HG03460 (cell line): ENCODE results near the gene MYH7B.

Source experiments
- ATAC-seq: cut with Tn5 transposase; IDR thresholded peaks from one replicate; pipeline ENCODE4 v1.9.1; 2021; ENCODE audit not compliant: unreplicated experiment

The MYH7B gene

DNA sequence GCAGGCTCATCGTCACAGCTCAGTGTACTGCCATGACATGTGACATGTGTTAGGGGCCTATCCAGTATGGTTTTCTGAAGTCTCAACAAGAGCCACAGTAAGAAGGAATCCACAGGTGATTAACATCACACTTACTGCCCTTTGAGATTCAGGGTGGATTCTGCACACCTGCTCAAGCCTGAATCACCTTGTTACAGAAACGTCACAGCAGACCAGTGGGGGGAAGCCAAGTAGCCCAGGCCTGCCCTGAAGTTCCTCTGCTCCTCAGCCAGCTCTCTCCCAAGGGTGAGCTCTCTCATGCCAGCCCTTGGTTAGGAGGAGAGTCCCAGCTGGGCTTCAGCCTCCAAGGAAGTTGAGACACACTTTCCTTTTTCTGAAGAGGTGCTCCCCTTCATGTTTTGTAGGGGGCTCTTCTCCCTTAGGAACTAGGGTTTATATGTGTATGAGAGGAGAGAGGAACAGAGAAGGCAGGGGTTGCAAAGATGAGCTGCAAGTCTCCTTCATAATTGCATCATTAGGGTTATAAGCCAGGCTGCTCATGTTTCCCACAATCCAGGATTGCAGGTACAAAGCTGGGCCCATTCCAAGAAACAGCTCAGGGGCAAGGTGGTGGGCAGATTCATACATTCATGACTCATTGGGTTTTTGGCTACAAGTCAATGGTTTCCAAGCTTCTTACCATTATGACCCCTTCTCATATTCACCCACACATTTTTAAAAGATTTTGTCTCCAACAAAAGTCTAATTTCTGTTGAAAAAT is 11.7 kb upstream of the MYH7B start:
- no peak for ATAC-seq

DNA sequence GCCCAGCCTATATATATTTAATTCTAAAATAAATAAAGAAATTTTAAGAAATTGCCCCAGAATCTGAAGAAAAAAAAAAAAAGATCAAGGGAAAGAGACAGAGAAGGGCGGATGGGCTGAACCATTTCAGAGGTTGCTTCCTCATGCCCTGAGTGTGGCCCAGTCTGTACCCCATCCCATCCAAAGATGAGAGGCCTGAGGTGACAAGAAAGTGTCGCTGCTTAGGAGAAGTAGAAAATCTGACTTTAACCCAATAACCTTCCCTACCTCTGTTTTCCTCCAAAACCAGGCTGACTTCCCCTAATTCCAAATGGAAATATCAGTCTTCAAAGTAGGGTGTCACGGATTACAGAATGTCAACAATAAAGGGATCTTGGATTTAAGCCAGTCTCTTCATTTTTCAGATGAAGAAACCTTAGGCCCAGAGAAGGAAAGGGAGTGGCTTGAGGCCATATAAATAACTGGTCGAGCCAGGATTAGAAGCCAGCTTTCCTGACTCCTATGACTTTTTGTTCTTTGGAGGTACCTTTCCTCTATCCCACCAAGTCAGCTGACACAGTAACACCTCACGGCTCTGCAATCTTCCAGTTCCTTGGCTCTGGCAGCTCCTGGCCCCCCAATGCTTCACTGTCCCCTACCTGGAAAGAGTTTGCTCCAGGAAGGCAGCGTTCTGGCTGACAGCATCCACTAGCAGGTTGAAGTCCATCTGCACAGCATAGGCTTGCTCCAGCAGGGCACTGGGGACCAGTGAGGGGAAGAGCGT is 10.2 kb upstream of the MYH7B start:
- no peak for ATAC-seq

DNA sequence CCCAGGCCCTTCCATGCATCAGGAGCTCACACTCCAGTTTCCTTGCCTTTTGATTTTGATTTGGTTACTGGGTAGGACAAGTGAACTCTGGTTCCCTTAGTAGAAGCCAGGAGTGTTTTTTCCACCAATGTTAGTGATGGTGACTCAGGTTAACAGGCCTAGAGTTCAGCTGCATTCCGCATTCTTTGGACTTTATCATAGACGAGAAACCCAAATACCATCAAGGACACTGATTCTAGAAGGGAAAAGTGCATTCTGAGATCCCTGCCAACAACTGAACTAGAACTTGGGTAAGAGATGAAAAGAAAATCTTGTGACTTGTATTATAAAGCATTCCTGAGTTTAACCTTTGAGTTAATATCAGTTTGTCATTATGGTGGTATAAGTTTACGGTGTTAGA is 9.0 kb upstream of the MYH7B start:
- no peak for ATAC-seq

DNA sequence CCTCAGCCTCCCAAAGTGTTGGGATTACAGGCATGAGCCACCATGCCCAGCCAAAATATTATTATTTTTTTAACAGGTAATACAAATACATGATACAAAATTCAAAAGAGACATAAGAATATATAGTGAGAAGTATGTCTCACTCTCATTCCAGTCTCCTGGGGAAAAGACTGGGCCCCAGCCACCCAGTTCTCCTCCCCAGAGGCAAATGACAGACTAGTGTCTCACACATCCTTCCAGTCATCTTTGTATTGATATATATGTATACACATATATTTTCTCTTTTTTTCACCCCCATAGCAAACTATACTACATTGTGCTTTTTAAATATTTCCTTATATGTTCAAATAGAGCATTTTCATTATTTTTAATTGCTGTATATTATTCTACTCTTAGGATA is 8.3 kb upstream of the MYH7B start:
- ATAC-seq, result no peak

DNA sequence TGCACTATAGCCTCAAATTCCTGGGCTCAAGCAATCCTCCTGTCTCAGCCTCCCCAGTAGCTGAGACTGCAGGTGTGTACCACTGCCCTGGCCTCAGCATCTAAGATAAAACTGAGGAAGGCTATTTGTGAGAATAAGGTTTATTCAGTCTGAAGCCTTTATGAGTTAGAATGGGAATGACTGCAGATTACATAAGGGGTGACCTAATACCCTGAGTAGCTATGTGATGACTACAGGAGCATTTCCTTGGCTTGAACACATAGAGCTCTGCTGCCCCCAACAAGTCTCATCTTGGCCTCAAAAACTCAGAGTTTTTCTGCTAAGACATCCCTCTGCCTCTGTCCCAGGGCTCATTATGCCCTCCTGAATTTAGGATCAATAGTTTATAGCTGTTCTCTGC is 7.6 kb upstream of the MYH7B start:
- no peak for ATAC-seq

DNA sequence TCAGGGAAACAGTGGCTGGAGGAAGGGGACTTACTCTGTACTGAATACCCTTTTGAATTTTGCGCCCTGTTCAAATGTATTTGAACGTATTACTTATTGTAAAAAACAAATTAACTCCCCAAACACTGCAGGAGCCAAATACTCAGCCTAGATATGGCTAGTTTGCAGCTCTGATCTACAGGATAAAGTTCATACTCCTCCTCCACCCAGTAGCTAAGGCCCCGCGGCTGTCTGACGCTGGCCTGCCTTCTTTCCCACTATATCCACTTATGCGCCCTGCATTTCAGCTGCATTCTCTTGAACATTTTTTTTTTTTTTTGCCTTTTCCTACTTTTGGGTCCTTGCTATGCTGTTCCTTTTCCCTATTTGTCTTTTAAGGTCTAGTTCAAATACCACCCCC is 6.5 kb upstream of the MYH7B start:
- no peak for ATAC-seq

DNA sequence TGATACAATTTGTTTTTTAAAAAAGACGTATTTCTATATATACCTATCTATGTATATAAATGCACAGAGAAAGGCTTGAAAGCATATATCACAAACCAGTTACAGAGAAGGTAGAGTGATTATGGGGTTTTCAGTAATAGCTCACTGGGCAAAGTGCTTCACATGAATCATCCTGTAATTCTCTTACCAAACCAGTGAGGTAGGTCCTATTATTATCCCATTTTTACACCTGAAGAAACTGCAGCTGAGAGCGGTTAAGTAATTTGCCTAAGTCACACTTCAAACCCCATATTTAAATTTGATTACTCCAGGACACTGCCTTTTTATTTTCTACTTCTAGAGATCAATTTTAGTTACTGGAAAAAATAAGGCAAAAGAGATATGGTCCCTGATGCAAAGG is 4.4 kb upstream of the MYH7B start:
- no peak for ATAC-seq

DNA sequence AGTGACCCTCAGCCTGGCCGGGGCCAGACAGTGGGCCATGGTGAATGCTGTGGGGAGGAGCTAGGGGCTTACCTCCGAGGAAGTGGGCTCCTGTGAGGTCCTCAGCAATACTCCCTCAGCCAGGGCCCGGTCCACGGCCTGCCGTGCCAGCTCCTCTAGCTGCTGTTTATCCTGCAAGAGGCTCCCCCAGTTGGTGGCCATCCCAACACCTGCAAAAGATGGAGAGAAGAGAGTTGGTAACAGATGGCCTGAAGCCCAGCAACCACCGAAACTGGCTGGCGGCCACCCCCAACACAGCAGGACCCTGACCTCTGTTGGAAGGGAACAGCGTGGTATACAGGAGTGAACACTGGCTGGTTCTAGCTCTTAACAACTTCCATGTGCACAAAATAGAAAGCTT is 4.0 kb upstream of the MYH7B start:
- no peak for ATAC-seq

DNA sequence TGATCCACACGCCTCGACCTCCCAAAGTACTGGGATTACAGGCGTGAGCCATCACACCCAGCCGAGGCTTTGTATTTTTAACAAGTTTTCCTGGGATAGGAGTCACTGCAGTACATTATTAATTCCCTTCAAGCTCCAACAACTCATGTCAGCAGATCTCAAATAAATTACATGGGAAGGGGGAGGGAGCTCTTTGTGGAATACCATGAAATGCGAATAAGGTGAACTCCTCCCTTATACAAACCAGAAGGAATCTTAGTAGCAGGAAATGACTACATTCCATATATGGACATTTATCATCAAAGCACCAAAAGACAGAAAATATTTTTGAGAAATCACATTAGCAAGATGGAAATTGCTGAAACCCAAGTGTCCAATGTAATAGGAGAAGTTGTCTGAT is 3.0 kb upstream of the MYH7B start:
- no peak for ATAC-seq

DNA sequence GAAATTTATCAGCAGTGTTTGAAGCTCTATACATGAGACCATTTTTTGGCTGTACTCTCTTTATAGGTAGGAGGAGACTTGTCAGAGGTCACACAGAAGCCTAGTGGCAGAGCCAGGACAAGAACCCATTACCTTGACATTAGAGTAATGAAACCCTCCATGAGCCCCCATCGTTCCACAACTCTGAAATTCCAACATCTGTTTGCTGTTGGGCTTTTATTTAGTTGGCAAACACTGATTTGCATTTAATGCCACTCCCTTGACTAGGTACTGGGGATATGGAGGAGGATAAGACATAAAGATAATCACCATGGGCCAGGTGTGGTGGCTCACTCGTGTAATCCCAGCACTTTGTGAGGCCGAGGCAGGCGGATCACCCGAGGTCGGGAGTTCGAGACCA is 1.7 kb upstream of the MYH7B start:
- ATAC-seq, result no peak

DNA sequence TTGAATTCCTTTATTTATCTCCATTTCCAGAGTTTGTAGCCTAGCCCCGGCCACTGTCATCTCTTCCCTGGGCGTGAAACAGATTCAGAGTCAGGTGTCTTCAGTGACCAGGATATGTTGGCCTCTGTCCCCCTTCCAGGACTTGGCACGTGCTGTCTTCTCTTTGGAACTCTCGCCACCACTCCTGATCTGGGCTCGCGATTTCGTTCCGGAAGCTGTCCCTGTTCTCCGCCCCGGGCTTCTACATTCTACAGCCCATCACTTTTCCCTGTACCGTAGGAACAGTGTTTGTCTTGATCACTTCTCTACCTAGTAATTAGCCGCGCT is 801 bp upstream of the MYH7B start:
- ATAC-seq, result no peak

DNA sequence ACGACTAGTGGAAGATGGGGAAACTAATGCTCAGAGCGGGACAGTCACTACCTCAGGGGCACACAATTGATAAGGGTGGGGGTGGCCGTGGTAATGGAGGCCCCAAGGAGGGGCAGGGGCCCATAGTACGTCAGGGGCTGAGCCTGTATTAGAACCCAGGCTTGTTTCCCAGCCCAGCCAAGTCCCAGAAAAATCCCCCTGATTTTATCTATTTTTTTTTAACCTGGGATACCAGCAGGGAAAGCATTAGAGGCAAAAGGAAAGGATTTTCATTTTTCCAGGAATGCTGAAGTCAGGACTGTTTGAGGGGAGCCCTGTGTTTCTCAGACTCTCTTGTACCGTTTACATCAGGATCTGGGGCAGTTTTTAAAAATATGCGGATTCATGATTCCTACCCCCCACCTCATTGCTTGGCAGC is 382 bp downstream of the MYH7B start:
- ATAC-seq, result no peak

DNA sequence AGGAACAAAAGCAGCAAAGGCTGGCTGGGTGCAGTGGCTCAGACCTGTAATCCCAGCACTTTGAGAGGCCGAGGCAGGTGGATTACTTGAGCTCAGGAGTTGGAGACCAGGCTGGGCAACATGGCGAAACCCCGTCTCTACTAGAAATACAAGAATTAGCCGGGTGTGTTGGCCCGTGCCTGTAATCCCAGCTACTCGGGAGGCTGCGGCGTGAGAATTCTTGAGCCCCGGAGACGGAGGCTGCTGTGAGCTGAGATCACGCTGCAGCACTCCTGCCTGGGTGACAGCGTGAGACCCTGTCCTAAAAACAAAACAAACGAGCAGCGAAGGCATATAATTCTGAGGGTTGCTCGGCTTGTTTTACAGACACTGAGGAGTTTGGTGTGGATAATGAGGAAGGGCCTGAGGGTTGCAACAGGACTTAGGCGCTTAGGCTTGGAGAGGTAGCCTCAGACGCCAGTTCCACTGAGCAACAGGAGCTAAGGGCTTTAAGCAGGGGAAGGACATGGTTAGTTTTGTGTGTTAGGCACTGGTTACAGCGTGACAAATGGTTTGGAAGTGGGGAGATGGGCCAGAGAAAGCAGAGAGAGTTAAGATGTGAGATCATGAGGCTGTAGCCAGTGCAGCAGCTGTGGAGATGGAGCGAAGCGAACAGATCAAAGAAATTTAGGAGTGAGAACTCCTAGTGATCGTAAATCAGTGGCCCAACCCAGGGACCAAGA is 1.2 kb downstream of the MYH7B start:
- ATAC-seq, result no peak

DNA sequence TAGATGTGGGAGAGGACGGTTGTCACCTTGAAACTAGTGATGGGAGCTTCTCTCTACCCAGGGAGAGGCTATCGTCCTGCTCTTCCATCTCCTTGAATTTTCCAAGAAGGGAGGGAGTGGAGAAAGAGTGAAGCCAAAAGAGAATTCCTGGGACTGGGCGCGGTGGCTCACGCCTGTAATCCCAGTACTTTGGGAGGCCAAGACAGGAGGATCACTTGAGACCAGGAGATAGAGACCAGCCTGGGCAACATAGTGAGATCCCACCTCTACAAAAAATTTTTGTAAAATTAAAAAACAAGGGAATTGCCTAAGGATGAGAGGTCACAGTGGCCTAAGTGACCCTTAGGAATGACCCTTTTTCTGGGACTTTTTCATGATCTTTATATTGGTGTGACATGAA is 8.8 kb downstream of the MYH7B start:
- no peak for ATAC-seq

DNA sequence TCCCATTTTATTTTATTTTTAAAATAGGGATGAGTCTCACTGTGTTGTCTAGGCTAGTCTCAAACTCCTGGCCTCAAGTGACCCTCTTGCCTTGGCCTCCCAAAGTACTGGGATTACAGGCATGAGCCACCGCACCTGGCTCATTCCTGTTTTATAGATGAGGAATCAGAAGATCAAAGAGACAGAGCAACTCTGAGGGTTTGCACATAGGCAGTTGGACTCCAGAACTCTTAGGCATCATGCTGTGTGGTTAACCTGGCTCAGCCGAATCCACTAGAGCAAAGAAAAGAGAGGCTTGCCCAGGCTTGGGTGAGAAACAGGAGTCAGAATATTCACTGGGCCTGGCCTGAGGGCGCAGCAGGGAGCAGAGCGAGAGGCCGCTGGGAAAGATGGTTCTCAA is 9.4 kb downstream of the MYH7B start:
- no peak for ATAC-seq

DNA sequence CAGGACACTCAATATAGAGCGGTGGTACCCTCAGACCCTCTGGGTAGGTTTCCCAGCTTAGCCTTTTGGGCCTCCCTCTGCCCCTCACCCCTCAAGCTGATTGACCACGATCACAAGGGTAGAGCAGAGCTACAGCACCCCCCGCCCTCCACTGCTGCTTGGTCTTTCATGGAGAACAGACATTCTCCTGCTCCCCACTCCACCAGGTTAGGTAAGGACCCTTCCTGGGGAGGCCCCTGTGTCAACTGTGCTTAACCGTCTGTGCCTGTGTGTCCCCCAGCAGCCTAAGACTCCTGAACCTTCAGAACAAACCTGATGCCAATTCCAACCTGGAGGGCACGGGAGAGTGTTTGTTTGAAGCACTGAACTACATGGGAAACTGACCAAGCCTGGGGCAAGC is 11.8 kb downstream of the MYH7B start:
- no peak for ATAC-seq

DNA sequence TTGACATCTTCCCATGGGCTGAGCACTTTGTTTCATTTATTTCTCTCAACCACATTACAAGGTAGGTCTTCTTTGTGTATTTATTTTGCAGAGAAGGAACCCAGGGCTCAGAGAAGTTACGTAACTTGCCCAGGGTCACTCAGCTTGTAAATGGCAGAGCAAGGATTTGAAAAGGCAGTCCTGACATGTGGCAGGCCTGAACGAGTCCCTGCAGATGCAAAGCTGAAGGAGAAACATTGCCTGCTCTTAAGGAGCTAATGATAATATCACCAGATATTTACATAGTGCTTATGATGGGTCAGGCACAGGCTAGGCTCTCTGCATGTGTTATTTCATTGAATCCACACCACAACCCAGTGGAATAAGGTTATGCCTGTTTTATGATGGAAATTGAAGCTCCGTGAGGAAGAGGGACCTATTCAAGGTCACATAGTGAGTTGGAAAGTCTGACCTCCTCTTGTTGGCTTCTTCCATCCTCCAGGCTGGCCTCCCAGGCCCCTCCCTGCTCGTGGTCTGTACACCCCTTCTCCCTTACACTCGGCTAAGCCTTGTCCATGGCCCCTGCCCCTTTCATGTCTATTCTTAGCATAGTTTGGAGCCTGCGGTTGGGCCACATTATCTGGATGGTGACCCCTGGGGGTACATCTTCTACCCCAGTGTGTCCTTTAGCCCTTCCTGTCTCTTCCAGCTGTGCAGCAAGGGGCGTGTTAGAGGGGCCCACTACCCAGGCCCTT is 12.5 kb downstream of the MYH7B start:
- no peak for ATAC-seq

DNA sequence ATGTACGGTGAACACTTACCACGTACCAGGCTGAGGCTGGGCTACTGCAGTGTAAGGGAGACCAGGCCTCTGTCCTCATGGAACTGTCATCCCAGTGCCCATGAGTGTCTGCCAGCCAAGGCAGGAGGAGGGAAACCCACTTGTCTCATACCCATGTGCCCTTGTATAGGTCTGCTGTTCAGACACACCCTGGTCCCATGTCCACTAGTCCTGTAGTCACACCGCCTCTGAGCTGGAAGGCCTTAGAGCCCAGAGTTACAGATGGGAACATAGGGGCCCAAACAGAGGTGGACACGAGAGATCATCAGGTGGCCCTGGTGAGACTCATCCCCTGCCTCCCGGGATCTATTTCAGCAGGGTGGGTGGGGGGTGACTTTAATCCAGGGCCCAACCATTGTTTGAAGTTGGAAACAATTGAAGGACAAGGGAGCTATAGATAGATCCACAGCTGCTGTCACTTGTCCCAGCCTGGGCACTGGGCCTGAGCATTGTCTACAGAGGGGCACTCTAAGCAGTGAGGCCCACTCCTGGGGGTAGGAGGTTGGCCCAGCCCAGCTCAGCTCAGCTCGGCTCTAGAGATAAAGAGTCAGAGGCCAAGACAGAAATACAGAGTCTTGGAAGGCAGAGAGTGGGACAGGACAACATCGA is 14.6 kb downstream of the MYH7B start:
- no peak for ATAC-seq

DNA sequence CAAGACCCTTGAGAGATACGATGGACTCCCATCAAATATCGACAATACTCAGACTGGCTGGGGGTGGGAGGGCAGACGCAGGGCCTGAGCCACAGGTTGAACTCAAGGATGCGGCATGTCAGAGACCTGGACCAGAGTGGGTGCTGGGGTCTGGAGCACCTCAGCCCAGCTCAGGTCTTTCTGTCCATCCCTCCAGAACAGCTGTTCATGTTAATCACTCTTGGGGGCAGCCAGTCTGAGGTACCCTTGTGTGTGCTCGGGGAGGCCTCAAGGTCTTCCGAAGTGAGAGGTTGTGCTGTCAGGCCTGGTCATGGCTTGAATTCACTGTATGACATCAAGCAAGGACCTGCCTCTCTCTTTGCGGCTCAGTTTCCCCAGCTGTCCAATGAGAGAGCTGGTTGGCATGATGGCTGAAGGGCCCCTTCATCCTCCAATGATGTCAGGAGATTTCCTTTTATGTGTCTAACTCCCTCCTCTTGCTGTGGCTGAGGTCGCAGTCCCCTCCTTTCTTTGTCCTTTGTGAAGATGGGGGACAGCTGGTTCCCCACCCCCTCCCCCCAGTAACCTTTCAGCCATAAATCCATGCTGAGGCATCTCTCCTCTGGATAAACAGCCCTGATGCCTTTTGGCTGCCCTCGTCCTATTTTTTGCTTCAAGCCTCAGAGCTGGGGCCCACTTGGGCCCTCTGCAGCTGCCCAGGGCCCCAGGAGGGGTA is 15.3 kb downstream of the MYH7B start:
- ATAC-seq, result no peak

DNA sequence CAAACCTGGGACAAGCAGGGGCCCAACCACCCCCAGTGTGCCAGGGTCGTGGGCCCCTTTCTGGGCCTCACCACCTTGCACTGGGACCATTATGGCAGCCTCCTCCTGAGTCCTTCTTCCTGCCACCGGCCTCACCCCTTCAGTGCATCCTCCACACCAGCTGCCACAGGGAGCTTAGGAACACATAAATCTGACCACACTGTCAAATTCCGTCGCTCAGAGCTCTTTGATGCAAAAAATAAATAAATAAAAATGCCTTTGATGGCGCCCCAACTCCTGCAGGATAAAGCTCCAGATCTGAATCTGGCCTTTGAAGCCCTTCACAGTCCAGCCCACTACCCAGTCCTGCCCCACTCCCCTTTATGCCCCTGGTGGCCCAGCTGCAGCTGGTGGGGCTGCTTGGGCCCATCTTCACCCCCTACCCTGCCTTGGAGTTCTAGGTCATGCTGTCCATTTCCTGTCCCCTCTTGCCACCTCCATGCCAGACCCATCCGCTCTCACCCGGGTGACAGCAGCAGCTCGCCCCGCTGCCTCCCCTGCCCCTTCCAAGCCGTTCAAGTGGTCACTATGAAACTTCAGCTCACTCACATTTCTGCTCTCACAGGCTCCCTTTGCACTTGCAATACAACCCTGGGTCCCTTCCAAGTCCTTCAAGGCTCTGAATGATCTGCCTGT is 16.0 kb downstream of the MYH7B start:
- ATAC-seq, result no peak
